Activated CD4-positive, alpha-beta T cell treated with anti-CD3 and anti-CD28 coated beads for 36 hours (primary cell): ENCODE data around the gene LMO7. TPM values are rescaled to one million over a fixed set of nuclear protein-coding genes. Genes with fewer than 3 reads are reported as not detected.

Experiments
- ATAC-seq: fragments of 200-7000 bp; cut with Tn5 transposase; one replicate; pipeline ENCODE4 v1.10.0; 2021; ENCODE audit warnings: mild to moderate bottlenecking, moderate library complexity
- CTCF ChIA-PET: fragments of 350-600 bp; sonication (Branson Sonifier 250); formaldehyde crosslinking; loops from one replicate; lab custom pipeline; 2021; ENCODE audit warnings: antibody characterized with exemption; lab: Charles Lee
- POLR2A ChIA-PET: fragments of 350-600 bp; sonication (Branson Sonifier 250); formaldehyde crosslinking; loops from one replicate; lab custom pipeline; 2021; ENCODE audit warnings: antibody characterized with exemption, inconsistent platforms; lab: Charles Lee
- DNase-seq: peaks from one replicate; pipeline ENCODE4 v3.0.0-alpha.2; 2020
- H3K27ac Mint-ChIP-seq: one replicate; pipeline ENCODE4 v1.8.0; 2021; ENCODE audit warnings: mixed read lengths
- H3K27me3 Mint-ChIP-seq: one replicate; pipeline ENCODE4 v1.8.0; 2021; ENCODE audit warnings: mixed read lengths
- H3K36me3 Mint-ChIP-seq: one replicate; pipeline ENCODE4 v1.8.0; 2021; ENCODE audit warnings: low read depth, mixed read lengths
- H3K4me1 Mint-ChIP-seq: one replicate; pipeline ENCODE4 v1.8.0; 2021; ENCODE audit warnings: mixed read lengths
- H3K4me3 Mint-ChIP-seq: one replicate; pipeline ENCODE4 v1.8.0; 2021; ENCODE audit warnings: mild to moderate bottlenecking, moderate library complexity, mixed read lengths
- H3K9me3 Mint-ChIP-seq: one replicate; pipeline ENCODE4 v1.8.0; 2021; ENCODE audit warnings: low read depth, mixed read lengths
- intact Hi-C, 2 experiments: fragments of 100-400 bp; cut with DNase I in 1 of 2; cut with micrococcal nuclease in 1 of 2; formaldehyde crosslinking; loops; one replicate each; pipeline versions ENCODE4 v1.14.2 to v1.15.1; 2022 to 2024; cut with DNase I, micrococcal nuclease
- total RNA-seq, 2 experiments: library from RNA; stranded (reverse); gene quantifications; one replicate each; pipeline ENCODE4 v1.2.3, GENCODE V29; 2021

Gene LMO7
- total RNA-seq, 2 experiments from 2014 or later, result 11.7 to 15.5 TPM

DNA sequence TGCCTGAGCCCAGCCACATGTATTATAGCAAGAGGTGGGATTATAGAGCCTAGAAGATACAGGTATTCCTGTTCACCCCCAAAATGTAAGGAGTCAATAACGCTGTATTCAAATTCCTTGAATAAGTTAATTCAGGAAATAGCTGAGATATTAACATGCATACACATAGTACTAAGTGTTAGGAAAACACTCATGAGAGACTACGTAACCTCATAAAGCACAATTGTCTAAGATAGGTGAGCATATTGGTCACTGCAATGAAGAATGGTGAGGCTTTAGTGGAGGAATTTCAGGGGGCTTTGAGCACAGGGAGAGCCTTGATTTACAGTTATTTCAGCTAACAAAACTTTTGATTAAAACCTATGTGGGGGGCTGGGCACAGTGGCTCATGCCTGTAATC lies 161.6 kb downstream of the LMO7 start:
- CTCF ChIA-PET, result interaction anchor here (1.3 to 2.8 kb wide), 2 partner anchors 21 to 37 kb away, joined by 3 to 10 read pairs; no protein-coding TSS in a partner anchor
- Mint-ChIP-seq H3K27ac (peak overlapping the region; percentile 85), H3K27me3 (no peaks in the 10 kb centered on the region), H3K4me3 (no peak overlapping the region), H3K4me1 (peaks cover 58% of the 10 kb centered on the region), H3K9me3 (no peaks in the 10 kb centered on the region), H3K36me3 (peaks cover 23% of the 10 kb centered on the region)
- no peak for DNase-seq
- POLR2A ChIA-PET, result no interaction called here
- intact Hi-C loops, result loop anchor here (1.0 to 2.0 kb wide), 2 partner anchors 35 to 93 kb away; no protein-coding TSS in a partner anchor
- no peak for ATAC-seq

- Mint-ChIP-seq H3K36me3 (peaks cover 23% of the 10 kb centered on the region), H3K9me3 (no peaks in the 10 kb centered on the region), H3K27ac (peak overlapping the region; percentile 85), H3K4me3 (no peak overlapping the region), H3K27me3 (no peaks in the 10 kb centered on the region), H3K4me1 (peaks cover 67% of the 10 kb centered on the region)
- POLR2A ChIA-PET, result interaction anchor here (0.6 kb wide), 1 partner anchor 1692 kb away, joined by 3 read pairs; no protein-coding TSS in a partner anchor
- DNase-seq, result peak; percentile 32
- peak; percentile 81 for ATAC-seq
- CTCF ChIA-PET, result interaction anchor here (0.9 to 2.8 kb wide), 3 partner anchors 11 to 103 kb away, joined by 3 to 10 read pairs (median 3); no protein-coding TSS in a partner anchor
- intact Hi-C loops, result loop anchor here (1.0 to 2.0 kb wide), 2 partner anchors 36 to 94 kb away; no protein-coding TSS in a partner anchor
Measured at GRCh38 chr13:75798353-75799255, 162.5 kb downstream of the LMO7 start.

DNA sequence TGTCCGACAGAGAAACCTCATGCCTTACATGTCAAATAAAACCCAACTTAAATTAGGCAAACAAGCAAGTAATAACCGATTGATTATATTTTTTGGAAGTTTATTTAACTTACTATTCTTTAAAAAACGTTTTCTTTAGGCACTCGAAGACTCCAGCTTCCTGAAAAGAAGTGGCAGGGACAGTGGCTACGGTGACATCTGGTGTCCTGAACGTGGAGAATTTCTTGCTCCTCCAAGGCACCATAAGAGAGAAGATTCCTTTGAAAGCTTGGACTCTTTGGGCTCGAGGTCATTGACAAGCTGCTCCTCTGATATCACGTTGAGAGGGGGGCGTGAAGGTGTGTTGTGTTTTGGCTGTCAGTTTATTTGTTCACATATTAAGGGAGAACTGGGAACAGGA lies 164.4 kb downstream of the LMO7 start:
- intact Hi-C loops, result loop anchor here in 1 of 2 experiments (5.0 kb wide), 1 partner anchor 433 kb away; no protein-coding TSS in a partner anchor
- H3K9me3 Mint-ChIP-seq, result no peaks in the 10 kb centered on the region
- H3K27ac Mint-ChIP-seq, result peak overlapping the region; percentile 15
- peaks cover 32% of the 10 kb centered on the region for H3K36me3 Mint-ChIP-seq
- POLR2A ChIA-PET, result no interaction called here
- no peak overlapping the region for H3K4me3 Mint-ChIP-seq
- CTCF ChIA-PET, result interaction anchor here (1.3 to 1.8 kb wide), 4 partner anchors 10 to 105 kb away, joined by 3 to 6 read pairs (median 4); no protein-coding TSS in a partner anchor
- H3K4me1 Mint-ChIP-seq, result peaks cover 66% of the 10 kb centered on the region
- no peaks in the 10 kb centered on the region for H3K27me3 Mint-ChIP-seq
- ATAC-seq (no peak), DNase-seq (no peak)

DNA sequence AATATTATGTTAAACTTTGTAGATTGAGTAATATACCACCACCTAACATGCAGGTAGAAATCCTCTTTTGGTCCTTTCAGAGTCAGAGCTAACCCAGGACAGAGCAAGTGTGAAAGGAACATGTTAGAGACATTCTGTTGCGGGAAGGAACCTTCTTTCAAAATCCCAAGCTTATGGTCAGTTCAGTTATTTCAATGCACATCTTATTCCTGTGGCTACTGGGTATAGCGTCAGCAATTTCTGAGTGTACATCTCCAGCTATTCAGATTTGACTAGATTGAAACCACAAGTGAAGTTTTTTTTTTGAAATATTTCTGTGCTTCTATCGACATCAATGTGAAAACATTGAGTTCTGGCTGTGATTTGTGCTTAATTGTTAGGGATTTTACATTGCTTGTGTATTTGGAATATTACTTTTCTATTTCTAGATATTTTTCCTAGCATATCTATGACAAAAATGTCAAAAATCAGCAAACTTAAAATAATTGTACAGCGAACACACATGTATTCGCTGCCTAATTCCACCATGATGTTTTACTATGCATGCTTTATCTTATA lies 165.3 kb downstream of the LMO7 start:
- H3K9me3 Mint-ChIP-seq, result no peaks in the 10 kb centered on the region
- intact Hi-C loops, result loop anchor here in 1 of 2 experiments (1.0 to 5.0 kb wide), 2 partner anchors 105 to 434 kb away; no protein-coding TSS in a partner anchor
- H3K27me3 Mint-ChIP-seq, result no peaks in the 10 kb centered on the region
- H3K36me3 Mint-ChIP-seq, result peaks cover 30% of the 10 kb centered on the region
- no peak overlapping the region for H3K27ac Mint-ChIP-seq
- ATAC-seq (no peak), DNase-seq (no peak)
- CTCF ChIA-PET, result interaction anchor here (0.7 to 2.3 kb wide), 3 partner anchors 78 to 106 kb away, joined by 3 to 11 read pairs (median 4); no protein-coding TSS in a partner anchor
- no peak overlapping the region for H3K4me3 Mint-ChIP-seq
- POLR2A ChIA-PET, result interaction anchor here (0.7 kb wide), 1 partner anchor 43 kb away, joined by 3 read pairs; no protein-coding TSS in a partner anchor
- peaks cover 66% of the 10 kb centered on the region for H3K4me1 Mint-ChIP-seq

DNA sequence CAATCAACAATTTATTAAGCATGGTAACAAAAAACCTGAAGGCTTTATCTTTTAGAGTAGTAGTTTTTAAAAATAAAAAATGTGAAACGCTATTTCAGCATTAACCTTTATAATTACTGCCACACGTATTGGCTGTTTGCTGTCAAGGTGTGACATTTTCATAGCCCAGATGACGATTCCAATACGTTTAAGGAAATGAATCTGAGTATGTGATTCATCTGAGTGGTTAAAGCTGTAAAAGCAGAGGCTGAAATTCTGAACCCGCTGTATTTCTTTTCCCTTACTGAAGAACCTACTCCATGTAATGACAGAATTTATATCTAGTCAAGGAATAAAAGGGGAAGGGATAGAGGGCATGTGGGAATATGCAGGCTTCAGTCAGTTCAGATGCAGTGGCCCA lies 166.0 kb downstream of the LMO7 start:
- POLR2A ChIA-PET, result no interaction called here
- peak overlapping the region; percentile 55 for H3K27ac Mint-ChIP-seq
- H3K27me3 Mint-ChIP-seq, result no peaks in the 10 kb centered on the region
- H3K36me3 Mint-ChIP-seq, result peaks cover 24% of the 10 kb centered on the region
- CTCF ChIA-PET, result interaction anchor here (1.5 to 2.3 kb wide), 2 partner anchors 42 to 107 kb away, joined by 8 to 11 read pairs; no protein-coding TSS in a partner anchor
- no peaks in the 10 kb centered on the region for H3K9me3 Mint-ChIP-seq
- DNase-seq (no peak), ATAC-seq (no peak)
- intact Hi-C loops, result loop anchor here (2.0 to 5.0 kb wide), 2 partner anchors 105 to 435 kb away; no protein-coding TSS in a partner anchor
- peaks cover 66% of the 10 kb centered on the region for H3K4me1 Mint-ChIP-seq
- peak overlapping the region; percentile 29 for H3K4me3 Mint-ChIP-seq

GRCh38 chr13:75803164-75803611 lies 167.1 kb downstream of the LMO7 start:
- peak; percentile 24 for DNase-seq
- ChIA-PET POLR2A (no interaction called here), CTCF (interaction anchor here (0.6 to 2.3 kb wide), 5 partner anchors 11 to 118 kb away, joined by 3 to 11 read pairs (median 5); no protein-coding TSS in a partner anchor)
- intact Hi-C loops, result loop anchor here (2.0 to 5.0 kb wide), 2 partner anchors 106 to 436 kb away; no protein-coding TSS in a partner anchor
- ATAC-seq, result peak; percentile 43
- no peak overlapping the region for H3K4me3 Mint-ChIP-seq
- peaks cover 55% of the 10 kb centered on the region for H3K4me1 Mint-ChIP-seq
- H3K27ac Mint-ChIP-seq, result peak overlapping the region; percentile 55
- no peaks in the 10 kb centered on the region for H3K9me3 Mint-ChIP-seq
- H3K36me3 Mint-ChIP-seq, result peaks cover 15% of the 10 kb centered on the region
- no peaks in the 10 kb centered on the region for H3K27me3 Mint-ChIP-seq

DNA sequence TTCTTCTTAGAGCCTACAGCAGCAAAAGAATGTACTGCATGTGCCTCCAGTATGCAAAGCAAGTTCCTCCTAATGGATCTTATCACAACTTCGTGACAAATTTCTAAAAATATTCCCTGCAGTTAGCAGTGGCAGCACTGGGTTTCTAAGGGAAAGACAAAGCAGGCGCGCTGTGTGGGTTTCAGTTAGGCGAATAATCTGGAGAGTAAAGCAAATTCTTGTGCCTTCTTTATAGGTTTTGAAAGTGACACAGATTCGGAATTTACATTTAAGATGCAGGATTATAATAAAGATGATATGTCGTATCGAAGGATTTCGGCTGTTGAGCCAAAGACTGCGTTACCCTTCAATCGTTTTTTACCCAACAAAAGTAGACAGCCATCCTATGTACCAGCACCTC lies 167.9 kb downstream of the LMO7 start:
- POLR2A ChIA-PET, result no interaction called here
- CTCF ChIA-PET, result interaction anchor here (0.6 to 2.3 kb wide), 4 partner anchors 16 to 108 kb away, joined by 3 to 11 read pairs (median 4); no protein-coding TSS in a partner anchor
- no peak for DNase-seq
- Mint-ChIP-seq H3K27me3 (no peaks in the 10 kb centered on the region), H3K36me3 (peaks cover 12% of the 10 kb centered on the region), H3K9me3 (no peaks in the 10 kb centered on the region), H3K4me3 (no peak overlapping the region), H3K4me1 (peaks cover 47% of the 10 kb centered on the region), H3K27ac (no peak overlapping the region)
- ATAC-seq, result no peak
- intact Hi-C loops, result loop anchor here in 1 of 2 experiments (5.0 kb wide), 1 partner anchor 437 kb away; no protein-coding TSS in a partner anchor

DNA sequence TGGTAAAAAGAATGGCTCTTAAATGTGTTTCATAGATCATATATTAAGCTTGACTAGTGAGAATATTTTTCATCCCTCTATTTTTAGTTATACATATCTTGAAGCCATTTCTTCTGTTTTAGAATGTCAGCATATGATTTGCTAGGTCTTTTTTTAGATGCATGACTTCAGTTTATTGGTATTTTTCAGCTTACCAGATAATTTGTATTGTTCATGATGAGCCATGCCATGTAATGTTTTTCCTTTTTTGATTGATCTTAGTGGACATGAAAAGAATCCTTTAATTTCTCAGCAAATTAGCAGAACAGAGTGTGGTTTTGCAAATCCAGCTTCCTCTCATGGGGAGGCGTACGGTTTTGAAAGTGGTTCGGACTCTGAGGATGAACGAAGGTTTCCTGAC lies 168.5 kb downstream of the LMO7 start:
- no peak overlapping the region for H3K27ac Mint-ChIP-seq
- H3K27me3 Mint-ChIP-seq, result no peaks in the 10 kb centered on the region
- H3K4me3 Mint-ChIP-seq, result no peak overlapping the region
- intact Hi-C loops, result loop anchor here in 1 of 2 experiments (5.0 kb wide), 1 partner anchor 437 kb away; no protein-coding TSS in a partner anchor
- H3K36me3 Mint-ChIP-seq, result peaks cover 12% of the 10 kb centered on the region
- ATAC-seq (no peak), DNase-seq (no peak)
- CTCF ChIA-PET, result interaction anchor here (0.6 to 2.3 kb wide), 4 partner anchors 17 to 108 kb away, joined by 3 to 5 read pairs (median 4); no protein-coding TSS in a partner anchor
- H3K9me3 Mint-ChIP-seq, result no peaks in the 10 kb centered on the region
- H3K4me1 Mint-ChIP-seq, result peaks cover 42% of the 10 kb centered on the region
- POLR2A ChIA-PET, result no interaction called here

GRCh38 chr13:75806117-75806516 lies 170.0 kb downstream of the LMO7 start:
- ATAC-seq, result no peak
- CTCF ChIA-PET, result interaction anchor here (1.3 kb wide), 1 partner anchor 110 kb away, joined by 3 read pairs; no protein-coding TSS in a partner anchor
- Mint-ChIP-seq H3K9me3 (no peaks in the 10 kb centered on the region), H3K4me1 (peaks cover 30% of the 10 kb centered on the region), H3K27me3 (no peaks in the 10 kb centered on the region), H3K4me3 (no peak overlapping the region), H3K36me3 (peaks cover 10% of the 10 kb centered on the region), H3K27ac (peak overlapping the region; percentile 18)
- no peak for DNase-seq
- POLR2A ChIA-PET, result no interaction called here
- intact Hi-C loops, result no loop called here

GRCh38 chr13:75811361-75811760 lies 175.2 kb downstream of the LMO7 start:
- ATAC-seq, result no peak
- Mint-ChIP-seq H3K4me3 (no peak overlapping the region), H3K27me3 (no peaks in the 10 kb centered on the region), H3K36me3 (peaks cover under 1% of the 10 kb centered on the region), H3K27ac (no peak overlapping the region), H3K4me1 (peaks cover 5% of the 10 kb centered on the region), H3K9me3 (no peaks in the 10 kb centered on the region)
- CTCF ChIA-PET, result interaction anchor here (1.3 to 1.9 kb wide), 2 partner anchors 11 to 126 kb away, joined by 3 to 6 read pairs; no protein-coding TSS in a partner anchor
- DNase-seq, result no peak
- POLR2A ChIA-PET, result no interaction called here
- intact Hi-C loops, result no loop called here
